HepG2 (cell line): ENCODE results near the gene CNP. TPM values are rescaled to one million over a fixed set of nuclear protein-coding genes. Genes with fewer than 3 reads are reported as not detected.

Source experiments
- ASH2L ChIP-seq: fragments of 300-600, 200-600 bp; sonication (generic); IDR thresholded peaks from 2 replicates; pipeline ENCODE4 v1.7.0; 2017; ENCODE audit warnings: low read depth, mild to moderate bottlenecking, moderate library complexity, mixed read lengths, low read length; ENCODE audit not compliant: insufficient read length
- CREB1 ChIP-seq, 2 experiments: fragments of 450-650 bp in 1 of 2; IDR thresholded peaks; 2 replicates each; pipeline ENCODE4 v1.6.1; 2016 to 2017; ENCODE audit warnings: control low read depth in 1 of 2, mild to moderate bottlenecking in 1 of 2, missing compliant biosample characterization in 1 of 2, missing genetic modification characterization in 1 of 2
- EEA1 ChIP-seq: sonication (generic); formaldehyde crosslinking; IDR thresholded peaks from 2 replicates; pipeline ENCODE4 v1.5.1; 2020; ENCODE audit warnings: mild to moderate bottlenecking, missing genetic modification reagents, borderline replicate concordance
- MXI1 ChIP-seq: IDR thresholded peaks from 3 replicates; pipeline ENCODE4 v1.6.1; 2012; ENCODE audit warnings: low read depth, low read length, inconsistent platforms, borderline replicate concordance
- ZBTB3 ChIP-seq: sonication (generic); formaldehyde crosslinking; IDR thresholded peaks from 2 replicates; pipeline ENCODE4 v1.4.0; 2020; ENCODE audit warnings: low read depth, mild to moderate bottlenecking, moderate library complexity, missing genetic modification reagents, borderline replicate concordance
- ZBTB42 ChIP-seq: sonication (generic); formaldehyde crosslinking; IDR thresholded peaks from 2 replicates; pipeline ENCODE4 v1.5.0; 2020; ENCODE audit warnings: mild to moderate bottlenecking, missing genetic modification reagents
- ZNF670 ChIP-seq: sonication (generic); formaldehyde crosslinking; IDR thresholded peaks from 2 replicates; pipeline ENCODE4 v1.8.0; 2022; ENCODE audit warnings: mild to moderate bottlenecking, missing genetic modification reagents, borderline replicate concordance
- ZNF678 ChIP-seq: sonication (generic); formaldehyde crosslinking; IDR thresholded peaks from 2 replicates; pipeline ENCODE4 v1.4.0; 2020; ENCODE audit warnings: mild to moderate bottlenecking, missing genetic modification reagents
- ZSCAN21 ChIP-seq: sonication (generic); formaldehyde crosslinking; IDR thresholded peaks from 2 replicates; pipeline ENCODE4 v1.8.0; 2022; ENCODE audit warnings: mild to moderate bottlenecking, missing genetic modification reagents, moderate library complexity, borderline replicate concordance
- polyA plus RNA-seq, 8 experiments: library from polyadenylated mRNA; depleted of rRNA in 3 of 8; stranded (reverse) in 7 of 8; unstranded in 1 of 8; fragments of >200 nt; fragmentation: Illumina TruSeq in 4 of 8; extraction: Trizol in 4 of 8; gene quantifications; 2 replicates each; pipeline versions ENCODE4 v1.2.1 to v1.2.3, GENCODE V29; 2011 to 2016; ENCODE audit warnings: low read depth in 4 of 8, missing spikeins in 1 of 8, mixed read lengths in 1 of 8; ENCODE audit not compliant: insufficient read depth in 1 of 8
- total RNA-seq, 5 experiments: library from RNA; depleted of rRNA; stranded (reverse); fragments of >200 nt; fragmentation: Illumina TruSeq; extraction: Trizol; gene quantifications; 2 replicates each; pipeline ENCODE4 v1.2.3, GENCODE V29; 2016; ENCODE audit warnings: low read depth in 1 of 5
- TF ChIP-seq, protein P1 (sequence below): sonication (generic); formaldehyde crosslinking; IDR thresholded peaks from 2 replicates; pipeline ENCODE4 v1.5.0; 2020; ENCODE audit warnings: missing genetic modification reagents
- TF ChIP-seq, protein P2 (sequence below): sonication (generic); formaldehyde crosslinking; IDR thresholded peaks from 2 replicates; pipeline ENCODE4 v1.5.1; 2020; ENCODE audit warnings: mild to moderate bottlenecking, missing genetic modification reagents, moderate library complexity
- TF ChIP-seq, protein P3 (sequence below): sonication (generic); formaldehyde crosslinking; IDR thresholded peaks from 2 replicates; pipeline ENCODE4 v1.5.0; 2020; ENCODE audit warnings: mild to moderate bottlenecking, missing genetic modification reagents, borderline replicate concordance
- TF ChIP-seq, protein P4 (sequence below): sonication (generic); formaldehyde crosslinking; IDR thresholded peaks from 2 replicates; pipeline ENCODE4 v1.8.1; 2022; ENCODE audit warnings: low read depth, mild to moderate bottlenecking, missing genetic modification reagents

The CNP gene
- total and polyA plus RNA-seq, 2 of the 13 experiments (the other 11 are each of a cell fraction or from before 2014, with no cell fraction given), result 97.2 to 161 TPM

DNA sequence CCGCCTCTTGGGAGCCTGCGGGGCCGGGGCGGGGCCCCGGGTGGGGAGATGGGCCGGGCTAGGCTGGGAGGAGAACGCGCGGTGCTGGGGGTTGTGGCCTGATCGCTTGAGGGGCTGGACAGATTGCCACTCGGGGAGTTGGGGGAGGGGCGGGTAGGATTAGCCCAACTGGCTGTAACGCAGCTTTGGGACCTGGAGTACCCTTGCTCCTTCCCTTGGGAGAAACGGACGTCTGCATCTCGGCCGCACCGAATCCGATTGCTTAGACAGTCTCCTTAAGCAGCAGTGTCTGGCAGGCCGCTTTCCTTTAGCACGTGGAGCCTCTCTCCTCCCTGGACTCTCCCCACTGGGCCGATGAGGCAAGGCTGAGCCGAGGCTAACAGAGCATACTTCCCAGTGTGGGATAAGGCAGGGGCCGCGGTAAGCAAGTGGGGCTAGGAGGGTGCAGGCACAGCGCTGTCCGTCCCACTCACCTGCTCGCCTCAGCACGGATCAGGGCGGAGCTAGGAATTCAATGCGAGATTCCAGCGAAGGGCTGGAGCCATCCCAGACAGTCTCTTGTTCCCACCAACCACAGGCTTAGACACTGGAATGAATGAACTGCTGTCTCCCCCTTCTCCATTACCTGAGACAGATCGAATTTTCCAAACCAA is 47.3 kb upstream of the CNP start (continued):
- TF ChIP-seq ASH2L (no peak), ZSCAN21 (CRISPR knock-in tag) (peak; percentile 73; the same call in 1 of the 2 replicates), ZBTB3 (CRISPR knock-in tag) (peak; percentile 74; the same call in 1 of the 2 replicates), EEA1 (CRISPR knock-in tag) (peak; percentile 75), ZNF670 (CRISPR knock-in tag) (peak; percentile 23; the same call in 1 of the 2 replicates), CREB1 (IDR thresholded peaks at IDR 0.05) (no peak), CREB1 (CRISPR knock-in tag; IDR thresholded peaks at IDR 0.05) (no peak), MXI1 (peak; percentile 14; the same call in 1 of the 3 replicates), ZNF678 (0 out of 2 replicates have a peak, but pooled peaks have one; percentile 66), ZBTB42 (CRISPR knock-in tag) (peak; percentile 32; the same call in 1 of the 2 replicates)
- TF ChIP-seq, protein P1, sequence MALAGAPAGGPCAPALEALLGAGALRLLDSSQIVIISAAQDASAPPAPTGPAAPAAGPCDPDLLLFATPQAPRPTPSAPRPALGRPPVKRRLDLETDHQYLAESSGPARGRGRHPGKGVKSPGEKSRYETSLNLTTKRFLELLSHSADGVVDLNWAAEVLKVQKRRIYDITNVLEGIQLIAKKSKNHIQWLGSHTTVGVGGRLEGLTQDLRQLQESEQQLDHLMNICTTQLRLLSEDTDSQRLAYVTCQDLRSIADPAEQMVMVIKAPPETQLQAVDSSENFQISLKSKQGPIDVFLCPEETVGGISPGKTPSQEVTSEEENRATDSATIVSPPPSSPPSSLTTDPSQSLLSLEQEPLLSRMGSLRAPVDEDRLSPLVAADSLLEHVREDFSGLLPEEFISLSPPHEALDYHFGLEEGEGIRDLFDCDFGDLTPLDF (CRISPR knock-in tag), result no peak; the same call in 1 of the 2 replicates
- TF ChIP-seq, protein P2, sequence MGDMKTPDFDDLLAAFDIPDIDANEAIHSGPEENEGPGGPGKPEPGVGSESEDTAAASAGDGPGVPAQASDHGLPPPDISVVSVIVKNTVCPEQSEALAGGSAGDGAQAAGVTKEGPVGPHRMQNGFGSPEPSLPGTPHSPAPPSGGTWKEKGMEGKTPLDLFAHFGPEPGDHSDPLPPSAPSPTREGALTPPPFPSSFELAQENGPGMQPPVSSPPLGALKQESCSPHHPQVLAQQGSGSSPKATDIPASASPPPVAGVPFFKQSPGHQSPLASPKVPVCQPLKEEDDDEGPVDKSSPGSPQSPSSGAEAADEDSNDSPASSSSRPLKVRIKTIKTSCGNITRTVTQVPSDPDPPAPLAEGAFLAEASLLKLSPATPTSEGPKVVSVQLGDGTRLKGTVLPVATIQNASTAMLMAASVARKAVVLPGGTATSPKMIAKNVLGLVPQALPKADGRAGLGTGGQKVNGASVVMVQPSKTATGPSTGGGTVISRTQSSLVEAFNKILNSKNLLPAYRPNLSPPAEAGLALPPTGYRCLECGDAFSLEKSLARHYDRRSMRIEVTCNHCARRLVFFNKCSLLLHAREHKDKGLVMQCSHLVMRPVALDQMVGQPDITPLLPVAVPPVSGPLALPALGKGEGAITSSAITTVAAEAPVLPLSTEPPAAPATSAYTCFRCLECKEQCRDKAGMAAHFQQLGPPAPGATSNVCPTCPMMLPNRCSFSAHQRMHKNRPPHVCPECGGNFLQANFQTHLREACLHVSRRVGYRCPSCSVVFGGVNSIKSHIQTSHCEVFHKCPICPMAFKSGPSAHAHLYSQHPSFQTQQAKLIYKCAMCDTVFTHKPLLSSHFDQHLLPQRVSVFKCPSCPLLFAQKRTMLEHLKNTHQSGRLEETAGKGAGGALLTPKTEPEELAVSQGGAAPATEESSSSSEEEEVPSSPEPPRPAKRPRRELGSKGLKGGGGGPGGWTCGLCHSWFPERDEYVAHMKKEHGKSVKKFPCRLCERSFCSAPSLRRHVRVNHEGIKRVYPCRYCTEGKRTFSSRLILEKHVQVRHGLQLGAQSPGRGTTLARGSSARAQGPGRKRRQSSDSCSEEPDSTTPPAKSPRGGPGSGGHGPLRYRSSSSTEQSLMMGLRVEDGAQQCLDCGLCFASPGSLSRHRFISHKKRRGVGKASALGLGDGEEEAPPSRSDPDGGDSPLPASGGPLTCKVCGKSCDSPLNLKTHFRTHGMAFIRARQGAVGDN (CRISPR knock-in tag), result peak; percentile 93
- TF ChIP-seq, protein P3, sequence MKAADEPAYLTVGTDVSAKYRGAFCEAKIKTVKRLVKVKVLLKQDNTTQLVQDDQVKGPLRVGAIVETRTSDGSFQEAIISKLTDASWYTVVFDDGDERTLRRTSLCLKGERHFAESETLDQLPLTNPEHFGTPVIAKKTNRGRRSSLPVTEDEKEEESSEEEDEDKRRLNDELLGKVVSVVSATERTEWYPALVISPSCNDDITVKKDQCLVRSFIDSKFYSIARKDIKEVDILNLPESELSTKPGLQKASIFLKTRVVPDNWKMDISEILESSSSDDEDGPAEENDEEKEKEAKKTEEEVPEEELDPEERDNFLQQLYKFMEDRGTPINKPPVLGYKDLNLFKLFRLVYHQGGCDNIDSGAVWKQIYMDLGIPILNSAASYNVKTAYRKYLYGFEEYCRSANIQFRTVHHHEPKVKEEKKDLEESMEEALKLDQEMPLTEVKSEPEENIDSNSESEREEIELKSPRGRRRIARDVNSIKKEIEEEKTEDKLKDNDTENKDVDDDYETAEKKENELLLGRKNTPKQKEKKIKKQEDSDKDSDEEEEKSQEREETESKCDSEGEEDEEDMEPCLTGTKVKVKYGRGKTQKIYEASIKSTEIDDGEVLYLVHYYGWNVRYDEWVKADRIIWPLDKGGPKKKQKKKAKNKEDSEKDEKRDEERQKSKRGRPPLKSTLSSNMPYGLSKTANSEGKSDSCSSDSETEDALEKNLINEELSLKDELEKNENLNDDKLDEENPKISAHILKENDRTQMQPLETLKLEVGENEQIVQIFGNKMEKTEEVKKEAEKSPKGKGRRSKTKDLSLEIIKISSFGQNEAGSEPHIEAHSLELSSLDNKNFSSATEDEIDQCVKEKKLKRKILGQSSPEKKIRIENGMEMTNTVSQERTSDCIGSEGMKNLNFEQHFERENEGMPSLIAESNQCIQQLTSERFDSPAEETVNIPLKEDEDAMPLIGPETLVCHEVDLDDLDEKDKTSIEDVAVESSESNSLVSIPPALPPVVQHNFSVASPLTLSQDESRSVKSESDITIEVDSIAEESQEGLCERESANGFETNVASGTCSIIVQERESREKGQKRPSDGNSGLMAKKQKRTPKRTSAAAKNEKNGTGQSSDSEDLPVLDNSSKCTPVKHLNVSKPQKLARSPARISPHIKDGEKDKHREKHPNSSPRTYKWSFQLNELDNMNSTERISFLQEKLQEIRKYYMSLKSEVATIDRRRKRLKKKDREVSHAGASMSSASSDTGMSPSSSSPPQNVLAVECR (CRISPR knock-in tag), result peak; percentile 49
- TF ChIP-seq, protein P4, sequence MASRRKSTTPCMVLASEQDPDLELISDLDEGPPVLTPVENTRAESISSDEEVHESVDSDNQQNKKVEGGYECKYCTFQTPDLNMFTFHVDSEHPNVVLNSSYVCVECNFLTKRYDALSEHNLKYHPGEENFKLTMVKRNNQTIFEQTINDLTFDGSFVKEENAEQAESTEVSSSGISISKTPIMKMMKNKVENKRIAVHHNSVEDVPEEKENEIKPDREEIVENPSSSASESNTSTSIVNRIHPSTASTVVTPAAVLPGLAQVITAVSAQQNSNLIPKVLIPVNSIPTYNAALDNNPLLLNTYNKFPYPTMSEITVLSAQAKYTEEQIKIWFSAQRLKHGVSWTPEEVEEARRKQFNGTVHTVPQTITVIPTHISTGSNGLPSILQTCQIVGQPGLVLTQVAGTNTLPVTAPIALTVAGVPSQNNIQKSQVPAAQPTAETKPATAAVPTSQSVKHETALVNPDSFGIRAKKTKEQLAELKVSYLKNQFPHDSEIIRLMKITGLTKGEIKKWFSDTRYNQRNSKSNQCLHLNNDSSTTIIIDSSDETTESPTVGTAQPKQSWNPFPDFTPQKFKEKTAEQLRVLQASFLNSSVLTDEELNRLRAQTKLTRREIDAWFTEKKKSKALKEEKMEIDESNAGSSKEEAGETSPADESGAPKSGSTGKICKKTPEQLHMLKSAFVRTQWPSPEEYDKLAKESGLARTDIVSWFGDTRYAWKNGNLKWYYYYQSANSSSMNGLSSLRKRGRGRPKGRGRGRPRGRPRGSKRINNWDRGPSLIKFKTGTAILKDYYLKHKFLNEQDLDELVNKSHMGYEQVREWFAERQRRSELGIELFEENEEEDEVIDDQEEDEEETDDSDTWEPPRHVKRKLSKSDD (CRISPR knock-in tag), result peak; percentile 72
